ENCODE results near the gene COPS6. TPM values are rescaled to one million over a fixed set of nuclear protein-coding genes. Genes with fewer than 3 reads are reported as not detected.

The COPS6 gene
- total and polyA plus RNA-seq, 2 of the 4 experiments (the other 2 are of a cell fraction): 185 to 325 TPM

DNA sequence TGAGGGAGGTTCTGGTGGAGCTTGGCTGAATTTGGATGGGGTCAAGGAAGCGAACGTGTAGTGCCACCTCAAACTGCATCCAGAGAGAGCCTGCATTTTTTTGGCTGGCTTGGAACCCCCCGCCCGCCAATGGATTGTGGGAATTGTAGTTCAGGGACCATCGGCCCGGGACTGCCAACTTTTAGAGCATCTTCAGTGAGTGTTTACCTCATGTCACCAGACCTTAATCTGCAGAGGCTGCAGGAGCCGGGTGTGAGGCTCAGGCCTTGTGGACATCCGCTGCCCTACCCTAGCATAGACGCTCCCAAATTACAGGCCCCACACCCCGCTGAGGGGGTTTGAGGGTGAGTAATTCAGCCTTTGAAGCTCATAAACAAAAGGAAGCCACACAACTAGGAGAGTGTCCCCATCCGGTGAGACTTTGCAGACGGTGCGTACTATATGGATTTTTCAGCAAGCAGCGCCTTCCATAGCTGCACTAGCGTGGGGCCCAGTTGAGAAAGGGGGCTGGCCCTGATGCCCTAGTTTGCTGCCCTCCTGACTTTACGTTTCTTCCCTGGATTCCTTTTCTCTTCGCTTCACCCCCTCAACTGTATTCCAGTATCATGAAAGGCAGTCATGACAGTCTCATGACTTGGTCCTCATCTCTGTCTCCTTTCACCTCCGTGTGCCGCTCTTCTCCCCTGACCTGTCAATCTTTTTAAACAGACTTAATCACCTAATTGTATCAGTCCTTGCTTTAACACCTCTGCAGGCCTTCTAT, 31.4 kb downstream of the COPS6 start:
- Histone ChIP-seq H3K27me3 (ENCODE audit: control insufficient read depth, insufficient read depth, low read length) (no peaks in the 10 kb centered on the region), H3K4me1 (ENCODE audit: control insufficient read depth, insufficient read depth, low read length) (peaks cover 6% of the 10 kb centered on the region; the same call in 1 of the 2 replicates), H2AFZ (replicated peaks; ENCODE audit: low read length, poor library complexity) (peak overlapping the region; percentile 96), H3K56ac (ENCODE audit: extremely low read depth, insufficient read depth, low read length) (peak overlapping the region; percentile 71), H3K27ac (ENCODE audit: insufficient read depth, low read length) (peak overlapping the region; percentile 70), H2BK120ac (ENCODE audit: low read depth, low read length) (peak overlapping the region; percentile 67; the same call in 1 of the 2 replicates), H2AK5ac (ENCODE audit: low read depth, low read length) (peak overlapping the region; percentile 75), H3K36me3 (ENCODE audit: control insufficient read depth, insufficient read depth, low read length) (peaks cover 2% of the 10 kb centered on the region; the same call in 1 of the 2 replicates), H4K8ac (ENCODE audit: low read depth in 2 of 2, low read length in 2 of 2) (peak overlapping the region; percentile 48 to 77; a peak in 3 of 4 replicates), H2BK15ac (ENCODE audit: low read depth, low read length) (peak overlapping the region; percentile 38; the same call in 1 of the 3 replicates), H2BK5ac (ENCODE audit: low read depth, low read length, poor library complexity, severe bottlenecking) (peak overlapping the region; percentile 73), H3K4me3 (ENCODE audit: insufficient read depth, low read depth, low read length) (peak overlapping the region; percentile 61), H3K9me1 (ENCODE audit: insufficient read depth, low read length) (peaks cover 16% of the 10 kb centered on the region), H2BK20ac (ENCODE audit: low read depth, low read length) (no peak overlapping the region), H3K4me2 (ENCODE audit: low read depth, low read length) (peak overlapping the region; percentile 84), H3K18ac (ENCODE audit: low read depth, low read length) (peak overlapping the region; percentile 3; the same call in 1 of the 2 replicates), H3K4ac (ENCODE audit: low read depth, low read length) (peak overlapping the region; percentile 85), H3K14ac (replicated peaks; ENCODE audit: low read depth, low read length) (peak overlapping the region; percentile 89), H3K79me1 (ENCODE audit: low read depth in 1 of 2, low read length in 2 of 2) (peaks cover 24 to 49% of the 10 kb centered on the region in 2 experiments), H4K5ac (ENCODE audit: low read depth, low read length) (peak overlapping the region; percentile 26), H4K91ac (ENCODE audit: insufficient read depth, low read depth, low read length) (peak overlapping the region; percentile 67), H2AK9ac (replicated peaks; ENCODE audit: low read depth, low read length, poor library complexity) (peak overlapping the region; percentile 87), H3K23ac (ENCODE audit: low read depth, low read length) (peak overlapping the region; percentile 78), H3K9me3 (ENCODE audit: control insufficient read depth, insufficient read depth, low read length) (no peaks in the 10 kb centered on the region), H3K9ac (ENCODE audit: low read depth, low read length) (peak overlapping the region; percentile 67), H4K20me1 (ENCODE audit: insufficient read depth, low read length) (no peaks in the 10 kb centered on the region; the same call in 1 of the 2 replicates)
- ChIA-PET CTCF (interaction anchor here (0.5 to 0.7 kb wide), 2 partner anchors 10 to 23 kb away, joined by 3 to 6 read pairs; no protein-coding TSS in a partner anchor), POLR2A (ENCODE audit: unreplicated experiment) (interaction anchor here (0.6 to 1.4 kb wide), 2 partner anchors 18 to 277 kb away, joined by 3 to 6 read pairs; partner anchors contain the start of gene AP4M1)
- DNase-seq: peak; percentile 58
- dilution Hi-C loops (cut with HindIII; ENCODE audit: low sequenced_read_pairs, unreplicated experiment): no loop called here
- peak; percentile 56 for ATAC-seq (ENCODE audit: low read depth)
- in situ Hi-C loops (cut with MboI; ENCODE audit: low sequenced_read_pairs): no loop called here
- 20% methylated on average over 7 of the region's 19 CpGs; no CpG with 5 or more reads in 1 of the 2 experiments for WGBS, 2 experiments (ENCODE audit: extremely low coverage in 2 of 2, insufficient read length in 1 of 2)
- intact Hi-C loops (cut with micrococcal nuclease): loop anchor here (2.0 kb wide), 1 partner anchor 19 kb away; the partner anchor contains the start of genes AP4M1 and MCM7
- no TSS peak for BruUV-seq (replicated peaks)
- TF ChIP-seq MAZ (IDR thresholded peaks at IDR 0.05; ENCODE audit: borderline replicate concordance, low read depth, low read length): peak; percentile 45; the same call in 1 of the 2 replicates
- TF ChIP-seq CHD1 (IDR thresholded peaks at IDR 0.05; ENCODE audit: low read depth, low read length): no peak
- TF ChIP-seq BHLHE40 (IDR thresholded peaks at IDR 0.05; ENCODE audit: low read depth, low read length): peak; percentile 58; the same call in 1 of the 2 replicates
- no peak for TF ChIP-seq CEBPB (IDR thresholded peaks at IDR 0.05; ENCODE audit: low read depth, low read length)
- no peak for TF ChIP-seq RFX5 (IDR thresholded peaks at IDR 0.05; ENCODE audit: low read depth, low read length)
- TF ChIP-seq RAD21 (IDR thresholded peaks at IDR 0.05; ENCODE audit: low read length): no peak
- TF ChIP-seq SMC3 (IDR thresholded peaks at IDR 0.05; ENCODE audit: low read depth, low read length): no peak
